Measurements from ENCODE around the gene CD79B.

DNA sequence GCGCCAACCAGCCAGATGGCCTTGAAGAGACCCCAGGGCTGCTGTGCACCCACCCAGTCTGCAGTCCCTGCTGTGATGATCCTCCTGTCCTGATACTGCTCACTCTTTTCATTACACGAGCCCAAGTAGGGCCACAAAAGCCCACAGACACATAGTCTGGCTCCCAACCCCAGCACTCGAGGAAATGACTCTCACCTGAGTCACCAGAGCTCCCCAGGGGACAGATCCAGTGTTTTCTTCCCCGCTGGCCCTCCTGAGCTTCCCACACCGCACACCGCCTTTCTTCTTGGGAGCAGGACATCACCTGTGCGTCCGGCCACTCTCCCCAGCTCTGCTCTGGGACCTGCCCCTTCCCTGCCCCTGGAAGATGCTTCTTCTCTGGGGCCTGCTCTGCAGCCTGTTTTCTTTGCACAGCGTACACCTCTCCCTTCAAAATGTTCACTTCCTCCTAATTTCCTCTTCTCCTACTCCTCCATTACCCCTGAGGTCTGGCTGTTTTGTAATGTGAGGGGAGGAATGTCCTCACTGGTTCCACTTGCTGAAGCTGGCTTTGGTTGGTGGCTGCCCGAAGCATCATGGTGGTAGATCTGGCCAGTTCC lies 42.6 kb upstream of the CD79B start:
- no peak for TF ChIP-seq POLR2AphosphoS5 (IDR thresholded peaks at IDR 0.05; ENCODE audit: low read depth, low read length)
- no peak for TF ChIP-seq POLR2A (IDR thresholded peaks at IDR 0.05; ENCODE audit: low read depth, low read length)
- no peak for TF ChIP-seq TAF1 (IDR thresholded peaks at IDR 0.05; ENCODE audit: low read depth, low read length)
- no peak for TF ChIP-seq PAX5 (IDR thresholded peaks at IDR 0.05; ENCODE audit: insufficient read depth, low read length, severe bottlenecking)
- no peak for TF ChIP-seq SPI1 (IDR thresholded peaks at IDR 0.05; ENCODE audit: low read depth, low read length)
- no peak for TF ChIP-seq POU2F2 (IDR thresholded peaks at IDR 0.05; ENCODE audit: low read depth, low read length)

Measured in GM12891 (cell line).